AG08396 (cell line): ENCODE results near the gene PDE4B.
A peak's percentile ranks its signal among the peaks of the same experiment; 100 is the strongest.
"Not testable (repeated sequence)": the region's sequence is repeated elsewhere in the genome, so short reads cannot be mapped to it uniquely, and the experiment has no call there.

Experiments
- DNase-seq: peaks from one replicate; pipeline ENCODE4 v3.0.0; 2012; ENCODE audit warnings: low spot score, mixed read lengths

The PDE4B gene

DNA sequence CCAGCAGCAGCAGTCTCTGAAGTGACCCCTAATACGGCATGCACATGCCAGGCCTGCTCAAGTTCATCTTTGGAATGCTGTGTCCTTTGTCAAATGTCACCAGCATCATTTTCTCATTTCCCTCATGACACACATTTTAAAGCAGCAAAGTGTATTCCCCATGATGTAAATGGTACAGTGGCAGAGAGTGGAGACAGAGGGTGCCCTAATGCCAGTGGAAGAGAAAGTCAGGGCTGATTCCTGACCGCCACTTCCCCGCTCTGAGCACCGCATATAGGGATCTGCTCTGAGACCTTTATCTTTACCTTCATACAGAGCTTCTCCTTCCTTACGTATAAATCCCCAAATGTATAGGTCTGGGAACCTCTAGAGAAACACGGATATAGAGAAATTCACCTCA, 518.9 kb downstream of the PDE4B start:
- no peak for DNase-seq

DNA sequence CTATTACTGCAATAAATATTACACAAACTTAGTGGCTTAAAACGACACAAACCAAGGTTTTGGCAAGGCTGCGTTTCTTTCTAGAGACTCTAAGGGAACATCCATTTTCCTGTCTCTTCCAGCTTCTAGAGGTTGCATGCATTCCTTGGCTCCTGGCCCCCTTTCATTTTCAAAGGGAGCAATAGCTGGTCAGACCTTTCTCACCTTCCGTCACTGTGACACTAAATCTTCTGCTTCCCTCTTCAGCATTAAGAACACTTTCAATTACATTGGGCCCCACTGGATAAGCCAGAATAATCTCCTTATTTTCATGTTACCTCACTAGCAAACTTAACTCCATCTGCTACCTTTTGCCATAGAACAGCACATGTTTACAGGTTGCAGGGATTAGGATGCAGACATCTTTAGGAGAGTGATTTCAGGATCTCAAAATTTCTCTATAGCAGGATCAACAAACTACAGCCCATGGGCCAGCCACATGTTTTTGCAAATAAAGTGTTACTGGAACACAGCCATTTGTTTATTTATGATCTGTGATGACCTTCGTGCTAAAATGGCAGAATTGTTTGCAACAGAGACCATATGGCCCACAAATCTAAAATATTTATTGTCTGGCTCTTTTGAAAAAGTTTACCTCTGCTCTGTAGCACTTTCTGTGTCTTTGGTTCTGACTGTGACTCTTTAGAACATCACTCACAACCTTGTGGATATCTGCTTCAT, 519.7 kb downstream of the PDE4B start:
- no peak for DNase-seq

DNA sequence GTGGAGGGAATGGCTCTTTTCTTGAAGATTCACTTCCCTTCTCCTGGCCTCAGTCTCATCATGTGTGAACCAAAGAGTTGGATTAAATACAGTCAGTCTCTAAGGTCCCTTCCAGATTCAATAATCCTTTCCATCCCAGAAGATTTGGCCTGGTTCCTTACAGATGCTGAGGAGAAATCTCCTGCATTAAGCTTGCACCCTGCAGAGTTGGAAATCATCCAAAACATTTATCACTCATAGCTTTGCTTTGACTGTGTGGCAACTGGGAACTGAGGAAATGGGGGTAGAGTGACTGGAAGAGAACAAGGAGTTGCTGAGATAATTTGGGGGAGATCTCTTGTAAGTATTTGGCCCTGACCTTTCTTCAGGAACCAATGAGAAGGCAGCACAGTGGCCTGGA, 520.7 kb downstream of the PDE4B start:
- no peak for DNase-seq

DNA sequence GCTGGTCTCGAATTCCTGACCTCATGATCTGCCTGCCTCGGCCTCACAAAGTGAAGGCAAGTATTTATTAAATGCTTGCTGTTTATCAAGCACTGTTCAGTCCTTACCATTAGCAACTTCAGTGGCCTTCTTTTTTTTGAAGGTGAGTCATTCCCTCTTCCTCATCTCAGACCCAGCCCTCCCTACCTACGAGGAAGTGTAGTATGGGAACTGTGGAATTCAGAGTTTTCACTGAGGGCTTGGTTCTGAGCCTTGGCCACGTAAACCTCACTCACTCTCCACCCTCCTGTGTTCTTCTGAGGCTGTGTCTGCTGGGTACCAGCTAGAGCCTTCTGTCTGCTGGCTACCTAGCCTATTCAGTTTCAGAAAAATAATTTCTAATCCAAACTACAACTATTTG, 523.0 kb downstream of the PDE4B start:
- no peak for DNase-seq

DNA sequence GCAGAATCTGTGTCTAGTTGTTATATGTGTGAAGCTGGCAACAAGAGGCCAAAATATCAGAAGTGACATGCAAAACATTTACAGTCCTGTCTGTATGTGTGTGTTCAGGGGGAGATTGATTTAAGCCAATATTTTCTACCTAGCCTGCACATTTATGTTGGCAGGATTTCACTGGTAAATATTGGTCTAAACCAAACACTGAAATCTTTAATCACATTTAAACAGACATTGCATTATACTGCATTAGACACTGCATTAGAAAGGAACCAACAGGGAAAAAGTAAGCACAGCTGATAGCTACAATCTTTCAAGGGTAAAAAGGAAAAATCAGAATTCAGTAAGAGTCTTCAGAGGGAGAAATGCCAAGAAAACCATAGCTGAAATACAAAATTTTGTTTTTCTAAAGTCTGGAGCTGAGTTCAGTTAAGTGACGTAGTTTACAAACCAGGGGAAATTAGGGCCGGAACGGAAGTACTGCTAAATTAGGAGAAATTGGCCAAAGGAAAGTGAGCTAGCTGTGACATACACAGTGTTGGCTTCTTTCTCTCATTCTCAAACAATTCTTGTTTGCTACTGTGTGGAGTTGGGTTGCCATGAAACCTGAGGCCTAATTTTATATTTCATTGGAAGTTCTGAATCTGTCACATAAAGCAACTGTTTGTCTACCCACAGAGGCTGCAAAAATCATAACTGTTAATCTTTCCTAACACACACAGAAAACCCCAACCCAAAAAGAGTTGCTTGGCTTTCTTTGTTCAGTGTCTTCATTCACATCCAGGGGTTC, 524.0 kb downstream of the PDE4B start:
- no peak for DNase-seq

DNA sequence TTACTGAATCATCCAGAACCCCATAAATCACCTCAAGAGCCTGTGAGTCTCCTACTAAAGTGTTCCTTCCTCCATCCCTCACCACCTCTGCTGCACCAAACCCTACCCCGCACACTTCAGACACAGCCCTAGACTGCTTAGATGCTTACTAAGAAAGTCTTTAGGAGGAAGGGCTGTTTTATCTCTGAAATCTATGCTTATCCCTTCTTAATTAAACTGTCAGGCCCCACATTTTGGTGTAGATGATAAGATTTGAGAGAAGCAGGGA, 524.5 kb downstream of the PDE4B start:
- DNase-seq: no peak

DNA sequence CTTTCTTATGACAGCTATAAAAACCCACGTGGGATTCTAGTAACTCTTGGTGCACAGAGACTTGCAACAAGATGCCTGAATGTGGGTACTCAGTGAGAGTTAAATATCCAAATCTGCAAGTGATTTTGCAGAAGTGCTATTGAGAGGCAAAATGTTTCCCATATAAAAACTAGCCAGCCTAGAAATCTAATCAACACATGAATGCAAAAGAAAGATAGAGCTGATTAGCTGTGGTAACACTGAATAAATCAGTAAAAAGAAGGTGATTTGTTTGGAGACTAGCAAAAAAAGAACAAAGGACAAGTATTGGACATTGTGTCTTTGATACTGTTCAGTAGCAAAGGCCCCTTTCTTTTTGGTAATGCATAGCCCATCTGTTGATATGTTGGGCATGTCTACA, 527.5 kb downstream of the PDE4B start:
- no peak for DNase-seq

DNA sequence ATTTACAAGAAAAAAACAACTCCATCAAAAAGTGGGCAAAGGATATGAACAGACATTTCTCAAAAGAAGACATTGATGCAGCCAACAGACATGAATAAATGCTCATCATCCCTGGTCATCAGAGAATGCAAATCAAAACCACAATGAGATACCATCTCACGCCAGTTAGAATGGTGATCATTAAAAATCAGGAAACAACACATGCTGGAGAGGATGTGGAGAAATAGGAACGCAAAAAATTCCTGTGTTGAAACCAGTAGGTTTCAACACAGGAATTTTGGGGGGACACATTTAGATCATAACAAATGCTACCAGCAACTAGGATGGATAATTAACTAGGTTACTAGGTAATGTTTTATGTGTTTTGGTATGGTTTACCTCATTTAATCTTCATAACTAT, 529.8 kb downstream of the PDE4B start:
- DNase-seq: not testable (repeated sequence)

DNA sequence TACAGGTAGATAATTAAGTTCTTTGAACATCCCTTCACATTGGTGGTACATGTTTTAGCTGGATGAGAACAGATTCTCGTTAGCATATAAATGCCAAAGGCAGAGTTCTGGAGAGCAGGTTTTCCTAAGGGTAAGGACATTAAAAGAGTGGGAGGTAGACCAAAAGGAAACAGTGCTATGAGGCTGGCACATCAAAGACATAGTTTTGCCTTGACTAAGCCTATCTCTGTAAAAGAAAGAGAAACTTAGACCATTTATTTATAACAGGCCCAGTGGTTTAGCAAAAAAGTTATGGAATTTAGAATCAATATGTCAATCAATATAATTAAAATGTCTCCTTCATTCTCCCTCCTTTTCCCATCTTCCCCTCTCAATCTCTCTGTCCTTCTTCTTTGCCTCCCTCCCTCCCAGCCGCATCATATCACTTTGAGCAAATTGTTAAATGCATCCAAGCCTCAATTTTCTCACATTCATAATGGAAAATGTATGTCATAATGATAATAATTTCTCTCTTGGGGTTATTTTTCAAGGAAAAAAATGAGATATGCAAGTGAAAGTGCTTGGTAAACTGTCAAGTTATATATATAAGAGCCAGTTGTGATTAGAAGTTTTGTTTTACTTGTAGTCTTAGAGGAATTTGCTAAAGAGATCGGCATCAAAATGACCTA, 531.4 kb downstream of the PDE4B start:
- DNase-seq: no peak

DNA sequence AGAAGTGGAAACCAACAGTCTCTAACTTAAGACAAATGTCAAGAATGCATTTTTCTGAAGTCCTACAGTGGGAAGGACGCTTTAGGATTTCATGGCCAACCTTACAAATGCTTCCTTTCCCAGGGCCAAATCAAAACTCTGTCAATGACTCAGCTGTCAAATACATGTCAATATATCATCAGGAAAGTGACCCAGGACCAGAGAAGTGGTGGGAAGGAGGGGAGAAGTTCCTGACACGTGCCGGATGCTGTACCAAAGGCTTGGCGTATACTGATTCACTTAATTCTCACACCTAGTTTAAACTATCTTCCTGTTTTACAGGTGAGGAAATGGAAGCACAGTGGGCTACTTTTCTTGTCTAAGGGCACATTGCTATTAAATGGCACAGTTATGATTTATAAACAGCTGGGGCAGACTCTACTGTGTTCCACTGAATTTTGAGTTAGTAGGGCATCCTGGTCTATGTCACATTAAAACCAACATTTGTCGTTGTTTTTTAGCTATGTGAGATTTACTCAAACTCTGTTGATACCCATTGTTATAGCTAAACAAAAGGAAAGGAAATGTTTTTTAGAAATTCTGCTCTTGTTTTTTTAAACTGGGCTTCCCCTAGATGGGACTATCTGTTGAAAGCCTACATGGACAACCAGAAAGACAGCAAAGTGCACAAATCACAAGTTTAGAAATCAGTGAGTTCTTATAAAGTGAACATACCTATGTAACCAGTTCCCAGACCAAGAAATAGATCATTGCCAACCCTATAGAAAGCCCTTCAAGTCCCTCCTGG, 533.1 kb downstream of the PDE4B start:
- DNase-seq: no peak

DNA sequence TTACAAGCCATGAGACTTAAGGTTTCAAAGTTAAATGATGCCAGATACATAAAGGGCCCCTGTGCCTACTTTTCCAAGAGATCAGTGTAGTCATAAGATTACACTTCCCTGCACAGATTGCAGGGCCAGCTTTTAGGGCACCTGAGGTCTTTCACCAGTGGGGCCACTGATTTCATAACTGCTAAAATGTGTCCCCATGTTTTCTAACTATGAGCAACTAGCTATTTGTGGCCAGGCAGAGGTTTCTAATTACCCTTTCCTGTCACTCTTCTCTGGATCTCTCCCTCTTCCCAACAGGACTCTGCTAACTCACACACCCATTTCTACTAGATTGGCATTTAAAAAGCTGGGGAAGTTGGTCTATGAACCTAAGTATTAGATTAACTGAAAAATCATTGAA, 534.2 kb downstream of the PDE4B start:
- no peak for DNase-seq

DNA sequence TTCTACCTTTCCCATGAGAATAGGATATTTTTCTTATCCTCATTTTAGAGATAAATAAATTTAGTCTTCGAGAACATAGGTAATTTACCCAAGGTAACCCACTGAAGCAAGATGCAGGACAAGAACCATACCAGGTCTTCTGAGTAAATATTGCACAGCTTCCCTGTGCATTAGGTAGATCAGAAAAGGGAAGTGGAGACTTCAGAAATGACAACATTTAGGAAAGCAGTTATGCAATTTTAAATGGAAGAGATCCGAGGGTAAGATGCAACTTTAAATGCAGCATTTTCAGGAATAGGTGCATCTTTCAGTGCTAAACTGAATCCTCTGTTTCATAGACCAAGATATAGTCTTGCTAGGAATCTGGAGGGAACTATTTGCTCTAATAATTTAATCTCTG, 534.9 kb downstream of the PDE4B start:
- DNase-seq: no peak

DNA sequence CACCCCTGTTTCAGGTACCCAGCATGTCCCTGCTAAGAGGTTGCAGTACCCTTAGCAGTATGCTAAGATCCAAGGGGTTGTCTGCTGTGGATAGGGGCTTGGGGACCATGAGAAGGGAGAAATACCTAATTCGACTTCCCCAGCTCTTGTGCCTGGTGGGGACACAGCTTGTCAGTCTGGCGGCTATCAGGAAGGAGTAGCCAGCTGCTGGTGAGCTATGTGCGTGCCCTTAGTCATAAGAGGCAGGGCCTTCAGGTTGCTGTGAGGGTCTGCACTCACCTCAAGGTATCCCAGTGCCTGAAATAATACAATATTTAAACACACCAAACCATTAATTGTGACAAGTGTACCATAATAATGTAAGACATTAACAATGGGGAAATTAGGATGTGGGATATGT, 536.2 kb downstream of the PDE4B start:
- no peak for DNase-seq

DNA sequence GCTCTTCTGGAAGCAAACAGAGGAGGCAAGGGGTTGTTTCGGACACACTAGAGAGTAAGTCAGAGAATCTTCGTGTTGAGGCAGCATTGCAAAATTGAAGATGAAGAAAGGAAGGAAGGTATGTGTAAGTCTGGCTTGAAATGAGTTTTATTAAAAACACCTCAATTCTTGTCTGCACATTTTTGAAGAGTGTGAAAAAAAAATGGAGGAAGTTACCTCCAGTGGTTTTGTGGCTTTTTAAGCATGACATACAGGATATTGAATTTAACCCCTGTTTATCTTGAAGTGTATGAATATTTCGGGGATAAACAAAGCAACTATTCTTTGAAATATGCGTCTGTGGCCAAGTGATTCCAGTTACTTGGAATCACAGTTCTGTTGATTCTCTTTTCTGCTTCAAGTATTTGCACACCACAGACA, 538.0 kb downstream of the PDE4B start:
- DNase-seq: peak; percentile 14

DNA sequence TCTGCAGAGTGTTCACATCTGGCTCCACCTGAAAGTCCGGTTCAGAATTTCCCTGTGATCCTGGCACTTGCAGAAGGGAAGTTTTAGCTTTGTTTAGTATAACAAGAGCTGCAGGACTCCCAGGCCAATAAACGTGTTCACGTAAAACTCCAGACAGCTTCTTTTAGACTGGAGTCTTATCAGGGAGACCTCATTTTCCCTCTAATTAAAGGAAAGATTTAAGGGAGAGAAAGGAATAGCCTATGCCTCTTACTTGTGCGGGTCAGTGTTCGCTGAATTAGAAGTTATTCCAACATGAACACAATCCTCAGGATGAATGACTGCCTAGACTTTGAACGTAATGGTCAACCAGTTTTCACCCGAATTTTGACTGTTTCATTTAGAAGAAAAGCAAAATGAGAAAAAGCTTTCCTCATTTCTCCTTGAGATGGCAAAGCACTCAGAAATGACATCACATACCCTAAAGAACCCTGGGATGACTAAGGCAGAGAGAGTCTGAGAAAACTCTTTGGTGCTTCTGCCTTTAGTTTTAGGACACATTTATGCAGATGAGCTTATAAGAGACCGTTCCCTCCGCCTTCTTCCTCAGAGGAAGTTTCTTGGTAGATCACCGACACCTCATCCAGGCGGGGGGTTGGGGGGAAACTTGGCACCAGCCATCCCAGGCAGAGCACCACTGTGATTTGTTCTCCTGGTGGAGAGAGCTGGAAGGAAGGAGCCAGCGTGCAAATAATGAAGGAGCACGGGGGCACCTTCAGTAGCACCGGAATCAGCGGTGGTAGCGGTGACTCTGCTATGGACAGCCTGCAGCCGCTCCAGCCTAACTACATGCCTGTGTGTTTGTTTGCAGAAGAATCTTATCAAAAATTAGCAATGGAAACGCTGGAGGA, 539.2 kb downstream of the PDE4B start:
- peak; percentile 68 for DNase-seq

DNA sequence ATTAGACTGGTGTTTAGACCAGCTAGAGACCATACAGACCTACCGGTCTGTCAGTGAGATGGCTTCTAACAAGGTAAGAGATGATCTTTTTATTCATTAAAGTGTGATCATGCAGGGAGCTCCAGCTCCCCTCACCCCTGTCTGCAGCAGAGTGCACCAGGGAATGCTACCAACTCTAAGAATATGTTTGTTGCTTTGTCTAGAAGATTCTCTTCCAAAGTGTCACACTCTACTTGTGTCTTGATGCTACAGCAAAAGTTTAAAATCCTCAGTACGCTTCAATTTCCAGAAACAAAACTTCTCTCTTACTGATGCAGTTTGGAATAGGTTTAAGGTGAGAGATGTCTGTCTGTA, 539.8 kb downstream of the PDE4B start:
- no peak for DNase-seq

DNA sequence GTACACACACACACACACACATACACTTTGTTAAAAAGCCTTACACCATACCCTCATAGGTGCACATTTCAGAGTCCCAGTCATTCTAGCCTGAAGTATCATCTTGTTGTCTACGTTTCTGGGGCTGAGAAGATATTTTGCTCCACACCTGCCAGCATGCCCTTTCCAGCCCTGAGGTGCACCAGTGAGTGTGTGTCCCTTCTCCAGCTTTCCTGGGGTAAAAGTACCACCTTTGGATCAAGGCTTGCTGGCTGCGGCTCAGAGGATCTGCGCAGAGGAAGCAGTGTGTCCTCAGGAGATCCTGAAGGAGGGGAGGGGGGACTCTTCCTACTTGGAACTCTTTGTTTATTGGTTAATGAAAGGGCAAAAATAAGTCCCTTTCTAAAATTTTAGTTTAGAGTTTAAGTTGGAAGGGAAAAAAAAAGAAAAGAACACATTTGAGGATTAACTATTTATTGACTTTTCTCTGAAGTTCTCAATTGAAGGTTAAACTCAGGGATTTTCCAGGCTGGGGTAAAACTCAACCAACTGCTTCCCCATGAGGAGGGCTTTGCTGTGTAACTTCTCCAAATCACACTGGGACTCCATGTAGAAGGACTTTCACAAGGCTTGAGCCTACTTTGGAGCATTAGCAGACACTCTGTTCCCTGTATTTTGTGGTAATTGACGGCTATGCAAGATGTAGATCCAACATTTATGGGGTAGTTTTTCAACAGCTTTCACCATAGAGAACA, 540.9 kb downstream of the PDE4B start:
- no peak for DNase-seq

DNA sequence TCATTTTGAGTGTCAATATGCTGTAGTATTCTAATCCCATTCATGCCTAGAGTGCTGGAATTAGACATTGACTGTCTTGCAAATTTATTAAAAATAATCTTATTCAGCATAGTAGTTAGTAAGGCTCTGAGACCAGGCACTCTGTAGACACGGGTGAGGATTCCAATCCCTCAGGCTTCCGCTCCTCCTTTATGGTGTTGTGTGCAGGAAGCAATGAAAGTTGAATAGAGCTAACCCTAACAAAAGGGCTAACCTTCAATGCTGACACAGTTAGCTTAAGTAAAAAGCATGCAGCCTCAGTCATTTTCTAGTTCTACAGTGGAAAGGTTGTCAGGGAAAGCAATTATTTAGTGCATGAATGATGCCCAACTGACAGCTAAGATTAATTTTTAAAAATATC, 541.6 kb downstream of the PDE4B start:
- no peak for DNase-seq

DNA sequence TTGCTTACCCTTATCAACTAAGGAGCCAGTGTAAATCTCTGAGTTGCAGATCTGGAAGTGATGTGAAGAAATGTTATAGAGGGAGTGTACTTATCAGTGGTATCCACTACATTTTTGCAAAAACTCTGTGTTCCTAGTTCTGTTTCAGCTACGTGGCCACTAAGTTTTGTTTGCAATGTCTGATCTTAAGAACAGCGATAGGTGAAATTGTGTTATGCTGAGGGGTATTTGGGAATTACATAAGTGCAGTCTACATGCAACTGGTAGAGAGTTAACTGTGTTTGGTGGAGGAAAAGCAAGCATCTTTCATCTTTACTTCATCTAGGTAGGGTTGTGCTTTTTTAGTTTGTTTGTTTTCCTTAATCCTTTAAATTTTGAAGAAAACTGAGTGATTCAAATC, 542.4 kb downstream of the PDE4B start:
- DNase-seq: no peak

DNA sequence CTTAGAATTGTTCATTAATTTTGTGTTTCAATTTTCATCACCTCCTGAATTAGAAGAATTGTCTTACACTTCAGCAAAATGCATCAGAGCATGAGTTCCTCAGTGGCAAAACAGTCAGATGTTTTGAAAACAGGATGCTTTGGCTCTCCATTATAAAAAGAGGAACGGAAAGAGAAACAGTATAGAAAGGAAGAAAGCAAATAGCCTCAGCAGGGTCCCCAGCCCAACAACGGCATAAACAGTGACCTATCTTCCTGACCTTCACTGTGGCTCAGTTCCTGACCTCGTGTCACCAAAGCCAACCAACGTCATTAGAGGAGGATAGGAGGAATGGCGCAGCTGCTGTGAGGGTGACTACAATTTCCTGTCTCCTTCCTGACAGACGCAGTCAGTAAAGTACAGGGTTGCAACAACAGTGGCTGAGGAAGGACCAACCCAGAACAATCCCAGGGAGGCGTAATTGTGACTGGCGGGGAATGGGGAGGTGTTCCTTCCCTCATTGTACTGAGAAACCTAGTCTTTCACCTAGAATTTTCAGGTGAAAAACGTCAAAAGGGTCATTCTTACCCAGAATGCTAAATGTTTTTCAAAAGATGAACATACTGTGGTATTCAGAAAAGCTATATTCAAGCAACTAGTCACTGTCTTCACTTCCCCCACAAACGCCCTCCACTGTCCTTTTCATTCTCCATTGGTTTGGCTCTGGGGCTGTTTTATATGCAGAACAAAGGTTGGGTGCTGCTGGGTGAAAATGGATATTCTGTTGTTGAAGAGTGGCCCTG, 543.4 kb downstream of the PDE4B start:
- DNase-seq: no peak
